WTC11 (cell line): ENCODE data around the gene DALRD3. TPM values are rescaled to one million over a fixed set of nuclear protein-coding genes. Genes with fewer than 3 reads are reported as not detected.

ENCODE experiments used
- ATAC-seq: fragments of 200-7000 bp; cut with Tn5 transposase; 2 replicates; pipeline ENCODE4 v1.10.0; 2021; ENCODE audit warnings: mild to moderate bottlenecking, moderate library complexity
- CTCF ChIA-PET: fragments of 300-600 bp; sonication (Branson Sonifier 250); formaldehyde crosslinking; loops from one replicate; lab custom pipeline; 2021; ENCODE audit warnings: antibody characterized with exemption; lab: Charles Lee
- POLR2A ChIA-PET: fragments of 350-600 bp; sonication (Branson Sonifier 250); formaldehyde crosslinking; loops from one replicate; lab custom pipeline; 2021; ENCODE audit warnings: antibody characterized with exemption; lab: Charles Lee
- DNase-seq: peaks from one replicate; pipeline ENCODE4 v3.0.0; 2021; ENCODE audit warnings: low spot score
- H3K27ac Mint-ChIP-seq: 2 replicates; pipeline ENCODE4 v1.8.0; 2021; ENCODE audit warnings: mixed read lengths
- H3K27me3 Mint-ChIP-seq: 2 replicates; pipeline ENCODE4 v1.8.0; 2021; ENCODE audit warnings: low read depth, mild to moderate bottlenecking, moderate library complexity, mixed read lengths
- H3K36me3 Mint-ChIP-seq: 2 replicates; pipeline ENCODE4 v1.8.0; 2021; ENCODE audit warnings: mixed read lengths
- H3K4me1 Mint-ChIP-seq: 2 replicates; pipeline ENCODE4 v1.8.0; 2022; ENCODE audit warnings: mixed read lengths
- H3K4me3 Mint-ChIP-seq: 2 replicates; pipeline ENCODE4 v1.8.0; 2021; ENCODE audit warnings: mild to moderate bottlenecking, moderate library complexity, mixed read lengths
- H3K9me3 Mint-ChIP-seq: 2 replicates; pipeline ENCODE4 v1.8.0; 2021; ENCODE audit warnings: mixed read lengths
- CREB1 ChIP-seq: sonication (generic); formaldehyde crosslinking; IDR thresholded peaks from 2 replicates; pipeline ENCODE4 v1.8.0; 2023; ENCODE audit warnings: mild to moderate bottlenecking, missing genetic modification reagents
- ELF4 ChIP-seq: sonication (generic); formaldehyde crosslinking; IDR thresholded peaks from 2 replicates; pipeline ENCODE4 v1.8.1; 2022; ENCODE audit warnings: low read depth, mild to moderate bottlenecking, moderate library complexity, missing genetic modification reagents
- KAT7 ChIP-seq: sonication (generic); formaldehyde crosslinking; IDR thresholded peaks from 2 replicates; pipeline ENCODE4 v1.8.1; 2023; ENCODE audit warnings: missing genetic modification reagents, mild to moderate bottlenecking, borderline replicate concordance
- NFATC4 ChIP-seq: fragments of 250-450 bp; sonication (Bioruptor Pico); IDR thresholded peaks from 2 replicates; pipeline ENCODE4 v1.9.0; 2021; ENCODE audit warnings: mild to moderate bottlenecking
- NFE2L1 ChIP-seq: sonication (generic); formaldehyde crosslinking; IDR thresholded peaks from 2 replicates; pipeline ENCODE4 v1.8.1; 2023; ENCODE audit warnings: missing genetic modification reagents
- NFYB ChIP-seq: sonication (generic); formaldehyde crosslinking; conservative IDR thresholded peaks from 2 replicates; pipeline ENCODE4 v1.8.0; 2022; ENCODE audit warnings: low read depth, missing genetic modification reagents
- TEAD1 ChIP-seq: sonication (generic); formaldehyde crosslinking; IDR thresholded peaks from 2 replicates; pipeline ENCODE4 v1.8.0; 2022; ENCODE audit warnings: mild to moderate bottlenecking, missing genetic modification reagents
- ZNF121 ChIP-seq: sonication (generic); formaldehyde crosslinking; IDR thresholded peaks from 2 replicates; pipeline ENCODE4 v1.8.0; 2023; ENCODE audit warnings: missing genetic modification reagents
- total RNA-seq: library from RNA; stranded (reverse); gene quantifications from 3 replicates; pipeline ENCODE4 v1.2.3, GENCODE V29; 2021
- TF ChIP-seq, protein P1 (sequence below): sonication (generic); formaldehyde crosslinking; IDR thresholded peaks from 2 replicates; pipeline ENCODE4 v1.8.0; 2023; ENCODE audit warnings: mild to moderate bottlenecking, missing genetic modification reagents
- TF ChIP-seq, protein P2 (sequence below): fragments of 250-450 bp; sonication (Bioruptor Pico); IDR thresholded peaks from 2 replicates; pipeline ENCODE4 v1.9.0; 2021; ENCODE audit warnings: mild to moderate bottlenecking, borderline replicate concordance
- TF ChIP-seq, protein P3 (sequence below): fragments of 200-600 bp; IDR thresholded peaks from 2 replicates; pipeline ENCODE4 v1.8.0; 2022; ENCODE audit warnings: antibody characterized with exemption
- TF ChIP-seq, protein P4 (sequence below): sonication (generic); formaldehyde crosslinking; IDR thresholded peaks from 2 replicates; pipeline ENCODE4 v1.8.1; 2022; ENCODE audit warnings: low read depth, mild to moderate bottlenecking, moderate library complexity, missing genetic modification reagents, borderline replicate concordance
- TF ChIP-seq, protein P5 (sequence below): sonication (generic); formaldehyde crosslinking; IDR thresholded peaks from 2 replicates; pipeline ENCODE4 v1.8.1; 2022; ENCODE audit warnings: mild to moderate bottlenecking, missing genetic modification reagents, moderate library complexity, borderline replicate concordance
- TF ChIP-seq, protein P6 (sequence below): fragments of 250-450 bp; sonication (Bioruptor Pico); IDR thresholded peaks from 2 replicates; pipeline ENCODE4 v2.1.2; 2022; ENCODE audit warnings: mild to moderate bottlenecking, moderate library complexity
- TF ChIP-seq, protein P7 (sequence below): sonication (generic); formaldehyde crosslinking; IDR thresholded peaks from 2 replicates; pipeline ENCODE4 v1.8.0; 2023; ENCODE audit warnings: missing genetic modification reagents

The DALRD3 gene
- total RNA-seq, 1 experiment from 2014 or later, result 41.4 TPM

DNA sequence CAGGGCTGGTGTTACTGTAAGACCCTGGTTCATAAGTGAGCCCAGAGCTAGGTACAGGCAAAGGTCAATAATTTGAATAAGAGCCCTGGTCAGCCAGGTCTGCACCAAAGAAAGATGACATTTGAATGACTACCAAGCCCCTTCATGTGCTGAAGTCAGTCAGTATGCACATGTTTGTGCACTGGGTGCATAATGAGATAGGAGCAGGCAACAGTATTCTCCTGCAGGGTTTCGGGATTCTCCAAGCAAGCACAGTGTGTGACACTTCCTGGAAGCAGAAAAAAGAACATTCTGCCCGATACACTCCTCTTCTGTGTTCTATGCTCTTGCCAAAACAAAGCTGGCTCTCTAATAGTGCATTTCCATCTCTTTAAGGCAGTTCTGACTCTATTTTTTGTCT is 16.3 kb upstream of the DALRD3 start (continued):
- TF ChIP-seq, protein P1, sequence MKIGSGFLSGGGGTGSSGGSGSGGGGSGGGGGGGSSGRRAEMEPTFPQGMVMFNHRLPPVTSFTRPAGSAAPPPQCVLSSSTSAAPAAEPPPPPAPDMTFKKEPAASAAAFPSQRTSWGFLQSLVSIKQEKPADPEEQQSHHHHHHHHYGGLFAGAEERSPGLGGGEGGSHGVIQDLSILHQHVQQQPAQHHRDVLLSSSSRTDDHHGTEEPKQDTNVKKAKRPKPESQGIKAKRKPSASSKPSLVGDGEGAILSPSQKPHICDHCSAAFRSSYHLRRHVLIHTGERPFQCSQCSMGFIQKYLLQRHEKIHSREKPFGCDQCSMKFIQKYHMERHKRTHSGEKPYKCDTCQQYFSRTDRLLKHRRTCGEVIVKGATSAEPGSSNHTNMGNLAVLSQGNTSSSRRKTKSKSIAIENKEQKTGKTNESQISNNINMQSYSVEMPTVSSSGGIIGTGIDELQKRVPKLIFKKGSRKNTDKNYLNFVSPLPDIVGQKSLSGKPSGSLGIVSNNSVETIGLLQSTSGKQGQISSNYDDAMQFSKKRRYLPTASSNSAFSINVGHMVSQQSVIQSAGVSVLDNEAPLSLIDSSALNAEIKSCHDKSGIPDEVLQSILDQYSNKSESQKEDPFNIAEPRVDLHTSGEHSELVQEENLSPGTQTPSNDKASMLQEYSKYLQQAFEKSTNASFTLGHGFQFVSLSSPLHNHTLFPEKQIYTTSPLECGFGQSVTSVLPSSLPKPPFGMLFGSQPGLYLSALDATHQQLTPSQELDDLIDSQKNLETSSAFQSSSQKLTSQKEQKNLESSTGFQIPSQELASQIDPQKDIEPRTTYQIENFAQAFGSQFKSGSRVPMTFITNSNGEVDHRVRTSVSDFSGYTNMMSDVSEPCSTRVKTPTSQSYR, result no peak
- TF ChIP-seq, protein P2, sequence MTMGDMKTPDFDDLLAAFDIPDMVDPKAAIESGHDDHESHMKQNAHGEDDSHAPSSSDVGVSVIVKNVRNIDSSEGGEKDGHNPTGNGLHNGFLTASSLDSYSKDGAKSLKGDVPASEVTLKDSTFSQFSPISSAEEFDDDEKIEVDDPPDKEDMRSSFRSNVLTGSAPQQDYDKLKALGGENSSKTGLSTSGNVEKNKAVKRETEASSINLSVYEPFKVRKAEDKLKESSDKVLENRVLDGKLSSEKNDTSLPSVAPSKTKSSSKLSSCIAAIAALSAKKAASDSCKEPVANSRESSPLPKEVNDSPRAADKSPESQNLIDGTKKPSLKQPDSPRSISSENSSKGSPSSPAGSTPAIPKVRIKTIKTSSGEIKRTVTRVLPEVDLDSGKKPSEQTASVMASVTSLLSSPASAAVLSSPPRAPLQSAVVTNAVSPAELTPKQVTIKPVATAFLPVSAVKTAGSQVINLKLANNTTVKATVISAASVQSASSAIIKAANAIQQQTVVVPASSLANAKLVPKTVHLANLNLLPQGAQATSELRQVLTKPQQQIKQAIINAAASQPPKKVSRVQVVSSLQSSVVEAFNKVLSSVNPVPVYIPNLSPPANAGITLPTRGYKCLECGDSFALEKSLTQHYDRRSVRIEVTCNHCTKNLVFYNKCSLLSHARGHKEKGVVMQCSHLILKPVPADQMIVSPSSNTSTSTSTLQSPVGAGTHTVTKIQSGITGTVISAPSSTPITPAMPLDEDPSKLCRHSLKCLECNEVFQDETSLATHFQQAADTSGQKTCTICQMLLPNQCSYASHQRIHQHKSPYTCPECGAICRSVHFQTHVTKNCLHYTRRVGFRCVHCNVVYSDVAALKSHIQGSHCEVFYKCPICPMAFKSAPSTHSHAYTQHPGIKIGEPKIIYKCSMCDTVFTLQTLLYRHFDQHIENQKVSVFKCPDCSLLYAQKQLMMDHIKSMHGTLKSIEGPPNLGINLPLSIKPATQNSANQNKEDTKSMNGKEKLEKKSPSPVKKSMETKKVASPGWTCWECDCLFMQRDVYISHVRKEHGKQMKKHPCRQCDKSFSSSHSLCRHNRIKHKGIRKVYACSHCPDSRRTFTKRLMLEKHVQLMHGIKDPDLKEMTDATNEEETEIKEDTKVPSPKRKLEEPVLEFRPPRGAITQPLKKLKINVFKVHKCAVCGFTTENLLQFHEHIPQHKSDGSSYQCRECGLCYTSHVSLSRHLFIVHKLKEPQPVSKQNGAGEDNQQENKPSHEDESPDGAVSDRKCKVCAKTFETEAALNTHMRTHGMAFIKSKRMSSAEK (CRISPR knock-in tag), result no peak

DNA sequence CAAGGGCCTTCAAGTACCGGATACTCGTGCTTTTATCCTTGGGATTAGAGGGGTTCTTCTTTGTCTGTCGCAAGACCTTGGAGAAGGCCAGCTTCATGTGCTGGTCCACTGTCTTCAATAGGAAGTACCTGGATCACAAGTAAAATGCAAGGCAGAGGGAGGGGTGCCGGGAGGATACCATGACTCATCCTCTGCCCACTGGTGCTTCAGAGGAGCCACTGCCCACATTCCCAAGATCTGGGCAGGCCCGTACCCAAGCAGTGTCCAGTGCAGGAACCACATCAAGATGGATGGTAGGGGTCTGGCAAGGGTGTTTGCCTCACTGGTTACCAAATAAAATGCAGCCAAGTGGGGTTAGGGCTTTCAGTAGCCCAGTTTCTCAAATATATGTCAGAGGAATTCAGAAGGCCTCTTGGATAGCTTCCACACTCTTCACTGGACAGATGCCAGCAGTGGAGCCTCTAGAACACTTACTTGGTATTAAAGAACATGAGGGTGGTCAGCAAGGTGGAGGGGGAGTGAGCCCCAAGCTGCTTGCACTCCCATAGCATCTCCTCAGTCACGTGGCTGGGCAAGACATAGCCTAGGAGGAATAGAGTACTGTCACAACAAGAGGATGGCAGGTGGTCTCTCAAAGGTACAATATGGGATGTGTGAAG is 14.4 kb upstream of the DALRD3 start:
- no peak for ATAC-seq
- ChIA-PET CTCF (no interaction called here), POLR2A (no interaction called here)
- peaks cover 44% of the 10 kb centered on the region for H3K36me3 Mint-ChIP-seq
- no peak overlapping the region for H3K4me3 Mint-ChIP-seq
- DNase-seq, result no peak
- peaks cover 10% of the 10 kb centered on the region for H3K4me1 Mint-ChIP-seq
- H3K27ac Mint-ChIP-seq, result no peak overlapping the region
- H3K9me3 Mint-ChIP-seq, result no peaks in the 10 kb centered on the region
- TF ChIP-seq ELF4 (CRISPR knock-in tag) (no peak), KAT7 (CRISPR knock-in tag) (no peak), ZNF121 (no peak), NFATC4 (CRISPR knock-in tag) (no peak)
- TF ChIP-seq, protein P3, sequence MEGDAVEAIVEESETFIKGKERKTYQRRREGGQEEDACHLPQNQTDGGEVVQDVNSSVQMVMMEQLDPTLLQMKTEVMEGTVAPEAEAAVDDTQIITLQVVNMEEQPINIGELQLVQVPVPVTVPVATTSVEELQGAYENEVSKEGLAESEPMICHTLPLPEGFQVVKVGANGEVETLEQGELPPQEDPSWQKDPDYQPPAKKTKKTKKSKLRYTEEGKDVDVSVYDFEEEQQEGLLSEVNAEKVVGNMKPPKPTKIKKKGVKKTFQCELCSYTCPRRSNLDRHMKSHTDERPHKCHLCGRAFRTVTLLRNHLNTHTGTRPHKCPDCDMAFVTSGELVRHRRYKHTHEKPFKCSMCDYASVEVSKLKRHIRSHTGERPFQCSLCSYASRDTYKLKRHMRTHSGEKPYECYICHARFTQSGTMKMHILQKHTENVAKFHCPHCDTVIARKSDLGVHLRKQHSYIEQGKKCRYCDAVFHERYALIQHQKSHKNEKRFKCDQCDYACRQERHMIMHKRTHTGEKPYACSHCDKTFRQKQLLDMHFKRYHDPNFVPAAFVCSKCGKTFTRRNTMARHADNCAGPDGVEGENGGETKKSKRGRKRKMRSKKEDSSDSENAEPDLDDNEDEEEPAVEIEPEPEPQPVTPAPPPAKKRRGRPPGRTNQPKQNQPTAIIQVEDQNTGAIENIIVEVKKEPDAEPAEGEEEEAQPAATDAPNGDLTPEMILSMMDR, result no peak
- TF ChIP-seq, protein P1, result no peak
- no peaks in the 10 kb centered on the region for H3K27me3 Mint-ChIP-seq

DNA sequence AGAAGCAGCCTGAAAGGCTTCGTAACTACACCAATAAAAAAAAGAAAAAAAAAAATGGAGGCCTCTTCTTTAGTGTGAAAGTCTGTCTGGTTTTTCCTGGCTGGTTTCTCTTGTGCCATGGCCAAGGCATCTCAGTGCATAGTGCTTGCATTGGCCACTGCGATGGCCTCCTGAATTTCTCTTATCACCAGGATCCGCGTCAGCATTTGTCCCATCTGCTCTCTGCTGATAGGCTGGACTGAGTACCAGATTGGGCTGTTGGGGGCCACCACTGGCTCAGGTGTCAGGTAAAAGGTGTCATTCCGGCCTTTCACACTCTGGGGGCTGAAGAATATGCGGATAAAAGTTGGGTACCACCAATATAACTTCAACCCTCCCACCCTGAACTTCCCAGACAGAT is 11.9 kb upstream of the DALRD3 start:
- DNase-seq, result no peak
- no peak for ATAC-seq
- CTCF ChIA-PET, result interaction anchor here (0.6 to 1.2 kb wide), 3 partner anchors 9 to 122 kb away, joined by 3 to 5 read pairs (median 3); no protein-coding TSS in a partner anchor
- Mint-ChIP-seq H3K4me3 (no peak overlapping the region), H3K27me3 (no peaks in the 10 kb centered on the region), H3K27ac (no peak overlapping the region), H3K36me3 (peaks cover 57% of the 10 kb centered on the region), H3K4me1 (peaks cover 17% of the 10 kb centered on the region), H3K9me3 (no peaks in the 10 kb centered on the region)
- POLR2A ChIA-PET, result no interaction called here
- TF ChIP-seq, protein P4, sequence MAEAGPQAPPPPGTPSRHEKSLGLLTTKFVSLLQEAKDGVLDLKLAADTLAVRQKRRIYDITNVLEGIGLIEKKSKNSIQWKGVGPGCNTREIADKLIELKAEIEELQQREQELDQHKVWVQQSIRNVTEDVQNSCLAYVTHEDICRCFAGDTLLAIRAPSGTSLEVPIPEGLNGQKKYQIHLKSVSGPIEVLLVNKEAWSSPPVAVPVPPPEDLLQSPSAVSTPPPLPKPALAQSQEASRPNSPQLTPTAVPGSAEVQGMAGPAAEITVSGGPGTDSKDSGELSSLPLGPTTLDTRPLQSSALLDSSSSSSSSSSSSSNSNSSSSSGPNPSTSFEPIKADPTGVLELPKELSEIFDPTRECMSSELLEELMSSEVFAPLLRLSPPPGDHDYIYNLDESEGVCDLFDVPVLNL, result no peak
- TF ChIP-seq CREB1 (CRISPR knock-in tag) (no peak), NFYB (CRISPR knock-in tag) (no peak), ZNF121 (no peak), NFE2L1 (CRISPR knock-in tag) (no peak), TEAD1 (CRISPR knock-in tag) (no peak)
- TF ChIP-seq, protein P5, sequence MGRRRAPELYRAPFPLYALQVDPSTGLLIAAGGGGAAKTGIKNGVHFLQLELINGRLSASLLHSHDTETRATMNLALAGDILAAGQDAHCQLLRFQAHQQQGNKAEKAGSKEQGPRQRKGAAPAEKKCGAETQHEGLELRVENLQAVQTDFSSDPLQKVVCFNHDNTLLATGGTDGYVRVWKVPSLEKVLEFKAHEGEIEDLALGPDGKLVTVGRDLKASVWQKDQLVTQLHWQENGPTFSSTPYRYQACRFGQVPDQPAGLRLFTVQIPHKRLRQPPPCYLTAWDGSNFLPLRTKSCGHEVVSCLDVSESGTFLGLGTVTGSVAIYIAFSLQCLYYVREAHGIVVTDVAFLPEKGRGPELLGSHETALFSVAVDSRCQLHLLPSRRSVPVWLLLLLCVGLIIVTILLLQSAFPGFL (CRISPR knock-in tag), result no peak
- TF ChIP-seq, protein P6, sequence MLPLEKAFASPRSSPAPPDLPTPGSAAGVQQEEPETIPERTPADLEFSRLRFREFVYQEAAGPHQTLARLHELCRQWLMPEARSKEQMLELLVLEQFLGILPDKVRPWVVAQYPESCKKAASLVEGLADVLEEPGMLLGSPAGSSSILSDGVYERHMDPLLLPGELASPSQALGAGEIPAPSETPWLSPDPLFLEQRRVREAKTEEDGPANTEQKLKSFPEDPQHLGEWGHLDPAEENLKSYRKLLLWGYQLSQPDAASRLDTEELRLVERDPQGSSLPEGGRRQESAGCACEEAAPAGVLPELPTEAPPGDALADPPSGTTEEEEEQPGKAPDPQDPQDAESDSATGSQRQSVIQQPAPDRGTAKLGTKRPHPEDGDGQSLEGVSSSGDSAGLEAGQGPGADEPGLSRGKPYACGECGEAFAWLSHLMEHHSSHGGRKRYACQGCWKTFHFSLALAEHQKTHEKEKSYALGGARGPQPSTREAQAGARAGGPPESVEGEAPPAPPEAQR (CRISPR knock-in tag), result no peak
- TF ChIP-seq, protein P7, sequence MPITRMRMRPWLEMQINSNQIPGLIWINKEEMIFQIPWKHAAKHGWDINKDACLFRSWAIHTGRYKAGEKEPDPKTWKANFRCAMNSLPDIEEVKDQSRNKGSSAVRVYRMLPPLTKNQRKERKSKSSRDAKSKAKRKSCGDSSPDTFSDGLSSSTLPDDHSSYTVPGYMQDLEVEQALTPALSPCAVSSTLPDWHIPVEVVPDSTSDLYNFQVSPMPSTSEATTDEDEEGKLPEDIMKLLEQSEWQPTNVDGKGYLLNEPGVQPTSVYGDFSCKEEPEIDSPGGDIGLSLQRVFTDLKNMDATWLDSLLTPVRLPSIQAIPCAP (CRISPR knock-in tag), result no peak
